Neural cell (in vitro differentiated cells): ENCODE results near the gene TMEM98.

Experiments
- EP300 ChIP-seq: fragments of 450-650 bp; conservative IDR thresholded peaks from 2 replicates; pipeline ENCODE4 v1.6.1; 2014; ENCODE audit warnings: antibody characterized with exemption, mild to moderate bottlenecking, moderate library complexity; ENCODE audit not compliant: poor library complexity, severe bottlenecking
- EZH2 ChIP-seq: fragments of 200-600, 300-800 bp; shearing (Covaris generic), sonication (generic); IDR thresholded peaks from 2 replicates; pipeline ENCODE4 v1.6.1; 2014; ENCODE audit warnings: antibody characterized with exemption, low read length, borderline replicate concordance, mild to moderate bottlenecking; ENCODE audit not compliant: insufficient read depth, poor library complexity, severe bottlenecking
- MXI1 ChIP-seq: fragments of 450-650 bp; conservative IDR thresholded peaks from 2 replicates; pipeline ENCODE4 v1.6.1; 2014; ENCODE audit warnings: antibody characterized with exemption, mild to moderate bottlenecking; ENCODE audit not compliant: poor library complexity, severe bottlenecking
- POLR2AphosphoS5 ChIP-seq: IDR thresholded peaks from 2 replicates; pipeline ENCODE4 v1.6.1; 2012
- RAD21 ChIP-seq: fragments of 450-650 bp; conservative IDR thresholded peaks from 2 replicates; pipeline ENCODE4 v1.6.1; 2014; ENCODE audit warnings: antibody characterized with exemption, mild to moderate bottlenecking, moderate library complexity
- REST ChIP-seq: IDR thresholded peaks from 2 replicates; pipeline ENCODE4 v1.6.1; 2012; ENCODE audit warnings: borderline replicate concordance
- SMC3 ChIP-seq: fragments of 450-650 bp; conservative IDR thresholded peaks from 2 replicates; pipeline ENCODE4 v1.6.1; 2014; ENCODE audit warnings: antibody characterized with exemption, mild to moderate bottlenecking, moderate library complexity; ENCODE audit not compliant: poor library complexity
- TAF1 ChIP-seq: IDR thresholded peaks from 2 replicates; pipeline ENCODE4 v1.6.1; 2012; ENCODE audit warnings: low read depth
- TF ChIP-seq, protein P1 (sequence below): fragments of 450-650 bp; IDR thresholded peaks from 2 replicates; pipeline ENCODE4 v1.5.1; 2014; ENCODE audit warnings: antibody characterized with exemption, mild to moderate bottlenecking, moderate library complexity; ENCODE audit not compliant: poor library complexity, severe bottlenecking

DNA sequence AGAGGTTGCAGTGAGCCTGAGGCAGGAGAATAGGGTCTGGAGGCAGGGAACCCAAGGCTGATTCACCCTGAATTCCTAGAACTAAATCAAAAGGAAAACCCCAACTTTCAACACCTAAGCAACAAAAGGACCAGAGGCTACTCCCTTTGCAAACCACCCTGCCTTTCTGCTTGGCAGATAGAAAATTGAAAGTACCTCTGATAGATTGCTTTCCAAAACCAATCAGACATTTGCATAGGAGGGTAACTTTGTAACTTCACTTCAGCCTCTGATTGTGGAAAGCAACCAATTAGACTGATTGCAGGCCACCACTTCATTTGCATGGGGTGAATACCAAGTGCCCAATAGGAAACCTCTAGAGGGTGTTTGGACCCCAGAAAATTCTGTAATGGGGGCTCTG is 10.9 kb upstream of the TMEM98 start:
- TF ChIP-seq TAF1, result no peak
- no peak for TF ChIP-seq EZH2
- TF ChIP-seq, protein P1, sequence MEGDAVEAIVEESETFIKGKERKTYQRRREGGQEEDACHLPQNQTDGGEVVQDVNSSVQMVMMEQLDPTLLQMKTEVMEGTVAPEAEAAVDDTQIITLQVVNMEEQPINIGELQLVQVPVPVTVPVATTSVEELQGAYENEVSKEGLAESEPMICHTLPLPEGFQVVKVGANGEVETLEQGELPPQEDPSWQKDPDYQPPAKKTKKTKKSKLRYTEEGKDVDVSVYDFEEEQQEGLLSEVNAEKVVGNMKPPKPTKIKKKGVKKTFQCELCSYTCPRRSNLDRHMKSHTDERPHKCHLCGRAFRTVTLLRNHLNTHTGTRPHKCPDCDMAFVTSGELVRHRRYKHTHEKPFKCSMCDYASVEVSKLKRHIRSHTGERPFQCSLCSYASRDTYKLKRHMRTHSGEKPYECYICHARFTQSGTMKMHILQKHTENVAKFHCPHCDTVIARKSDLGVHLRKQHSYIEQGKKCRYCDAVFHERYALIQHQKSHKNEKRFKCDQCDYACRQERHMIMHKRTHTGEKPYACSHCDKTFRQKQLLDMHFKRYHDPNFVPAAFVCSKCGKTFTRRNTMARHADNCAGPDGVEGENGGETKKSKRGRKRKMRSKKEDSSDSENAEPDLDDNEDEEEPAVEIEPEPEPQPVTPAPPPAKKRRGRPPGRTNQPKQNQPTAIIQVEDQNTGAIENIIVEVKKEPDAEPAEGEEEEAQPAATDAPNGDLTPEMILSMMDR, result no peak
- no peak for TF ChIP-seq POLR2AphosphoS5
- TF ChIP-seq EP300, result no peak
- no peak for TF ChIP-seq RAD21
- TF ChIP-seq REST, result no peak
- TF ChIP-seq MXI1, result no peak
- TF ChIP-seq SMC3, result no peak
